IPS-15b (cell line): ENCODE results near the gene RASD1.
"Not testable (repeated sequence)": the region's sequence is repeated elsewhere in the genome, so short reads cannot be mapped to it uniquely, and the experiment has no call there.

Experiments
- H3K27me3 ChIP-seq: one replicate; pipeline ENCODE4 v1.6.1; 2013; ENCODE audit warnings: low read length; ENCODE audit not compliant: control insufficient read depth, insufficient read depth
- H3K36me3 ChIP-seq: one replicate; pipeline ENCODE4 v1.6.1; 2013; ENCODE audit warnings: low read length; ENCODE audit not compliant: control insufficient read depth, insufficient read depth
- H3K4me1 ChIP-seq: one replicate; pipeline ENCODE4 v1.6.1; 2013; ENCODE audit warnings: mild to moderate bottlenecking, low read length; ENCODE audit not compliant: control insufficient read depth, insufficient read depth
- H3K4me3 ChIP-seq: one replicate; pipeline ENCODE4 v1.5.1; 2013; ENCODE audit warnings: low read depth, low read length
- H3K9ac ChIP-seq: one replicate; pipeline ENCODE4 v1.6.1; 2013; ENCODE audit warnings: low read depth, mild to moderate bottlenecking, low read length
- H3K9me3 ChIP-seq: one replicate; pipeline ENCODE4 v1.6.1; 2013; ENCODE audit warnings: mild to moderate bottlenecking, low read length; ENCODE audit not compliant: control insufficient read depth, insufficient read depth

RASD1 gene

DNA sequence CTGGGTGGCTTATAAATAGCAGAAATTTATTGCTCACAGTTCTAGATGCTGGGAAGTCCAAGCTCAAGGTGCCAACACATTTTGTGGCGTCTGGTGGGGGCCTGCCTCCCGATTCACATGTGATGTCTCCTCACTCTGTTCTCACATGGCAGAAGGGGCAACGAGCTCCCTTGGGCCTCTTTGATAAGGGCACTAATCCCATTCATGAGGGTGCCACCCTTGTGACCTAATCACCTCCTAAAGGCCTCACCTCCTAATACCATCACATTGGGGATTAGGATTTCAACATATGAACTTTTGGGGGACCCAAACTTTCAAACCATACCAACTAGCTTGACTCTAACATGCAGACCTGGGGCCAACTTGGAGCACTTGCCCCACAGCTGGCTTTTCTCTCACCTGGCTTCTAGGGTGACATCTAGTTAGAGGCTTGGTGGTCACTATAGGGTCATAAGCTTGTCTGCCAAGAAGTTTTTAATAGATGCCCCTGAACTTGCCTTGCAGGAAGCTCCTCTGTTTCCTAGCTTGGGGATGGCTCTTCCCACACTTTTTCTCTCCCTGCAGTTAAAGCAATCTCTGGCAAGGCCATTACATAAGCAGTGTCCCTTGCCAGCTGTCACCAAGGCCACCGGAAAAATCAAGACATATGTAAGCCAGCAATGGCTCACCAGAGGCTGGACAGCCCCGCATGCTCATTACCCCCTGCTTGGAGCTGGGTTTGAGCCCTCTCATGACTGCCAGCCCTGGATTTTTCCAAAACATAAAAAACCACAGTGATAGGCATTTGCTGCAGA, 27.8 kb downstream of the RASD1 start:
- H3K36me3 ChIP-seq: no peaks in the 10 kb centered on the region
- no peaks in the 10 kb centered on the region for H3K27me3 ChIP-seq
- H3K4me1 ChIP-seq: no peaks in the 10 kb centered on the region
- no peak overlapping the region for H3K4me3 ChIP-seq
- no peaks in the 10 kb centered on the region for H3K9me3 ChIP-seq
- no peak overlapping the region for H3K9ac ChIP-seq

DNA sequence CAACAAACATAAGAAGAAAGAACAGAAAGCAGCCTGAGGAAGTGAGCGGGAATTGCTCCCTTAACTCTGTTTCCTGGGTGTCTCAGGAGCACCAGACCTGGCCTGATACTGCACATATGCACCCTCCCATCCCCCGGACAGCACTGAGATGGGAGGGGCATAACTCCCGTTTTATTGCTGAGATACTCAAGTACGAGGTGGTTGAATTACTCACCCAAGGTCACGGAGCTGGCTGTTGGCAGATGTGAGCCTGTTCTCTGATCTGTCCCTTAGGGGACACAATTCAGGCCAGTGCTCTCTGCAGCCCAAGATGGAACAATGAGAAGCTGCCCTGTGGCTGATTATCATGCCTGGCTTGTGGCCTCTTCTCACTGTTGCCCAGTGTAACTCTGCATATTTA, 28.5 kb downstream of the RASD1 start:
- Histone ChIP-seq H3K9me3 (no peaks in the 10 kb centered on the region), H3K36me3 (no peaks in the 10 kb centered on the region), H3K27me3 (no peaks in the 10 kb centered on the region), H3K4me1 (no peaks in the 10 kb centered on the region), H3K4me3 (no peak overlapping the region), H3K9ac (no peak overlapping the region)

- Histone ChIP-seq H3K9ac (no peak overlapping the region), H3K4me3 (no peak overlapping the region), H3K36me3 (no peaks in the 10 kb centered on the region), H3K9me3 (no peaks in the 10 kb centered on the region), H3K4me1 (no peaks in the 10 kb centered on the region), H3K27me3 (no peaks in the 10 kb centered on the region)
These were observed 29.2 kb downstream of the RASD1 start for GRCh38 chr17:17467016-17467415.

GRCh38 chr17:17466511-17466910, 29.7 kb downstream of the RASD1 start:
- no peaks in the 10 kb centered on the region for H3K9me3 ChIP-seq
- no peaks in the 10 kb centered on the region for H3K4me1 ChIP-seq
- H3K27me3 ChIP-seq: no peaks in the 10 kb centered on the region
- H3K9ac ChIP-seq: no peak overlapping the region
- H3K36me3 ChIP-seq: no peaks in the 10 kb centered on the region
- no peak overlapping the region for H3K4me3 ChIP-seq

DNA sequence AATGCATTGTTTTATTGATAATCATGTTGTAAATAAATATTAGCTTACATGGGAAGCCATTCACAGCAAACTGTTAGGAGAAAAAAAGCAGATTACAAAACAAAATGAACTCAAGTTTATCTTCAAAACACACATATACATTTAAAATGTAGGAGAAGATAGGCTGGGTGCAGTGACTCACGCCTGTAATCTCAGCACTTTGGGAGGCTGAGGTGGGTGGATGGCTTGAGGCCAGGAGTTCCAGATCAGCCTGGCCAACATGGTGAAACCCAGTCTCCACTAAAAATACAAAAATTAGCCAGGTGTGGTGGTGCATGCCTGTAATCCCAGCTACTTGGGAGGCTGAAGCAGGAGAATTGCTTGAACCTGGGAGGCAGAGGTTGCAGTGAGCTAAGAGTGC, 30.3 kb downstream of the RASD1 start:
- not testable (repeated sequence) for H3K27me3 ChIP-seq, H3K4me1 ChIP-seq, H3K9me3 ChIP-seq, H3K36me3 ChIP-seq, H3K9ac ChIP-seq, H3K4me3 ChIP-seq

- no peaks in the 10 kb centered on the region for H3K27me3 ChIP-seq
- H3K4me1 ChIP-seq: no peaks in the 10 kb centered on the region
- no peaks in the 10 kb centered on the region for H3K9me3 ChIP-seq
These were observed 32.4 kb downstream of the RASD1 start for GRCh38 chr17:17463821-17464220.

GRCh38 chr17:17462048-17462824, 34.0 kb downstream of the RASD1 start:
- no peaks in the 10 kb centered on the region for H3K9me3 ChIP-seq
- no peaks in the 10 kb centered on the region for H3K36me3 ChIP-seq
- H3K4me3 ChIP-seq: no peak overlapping the region
- no peaks in the 10 kb centered on the region for H3K4me1 ChIP-seq
- H3K9ac ChIP-seq: no peak overlapping the region
- no peaks in the 10 kb centered on the region for H3K27me3 ChIP-seq

More at GRCh38 chr17:17463821-17464220, 32.4 kb downstream of the RASD1 start:
- no peaks in the 10 kb centered on the region for H3K36me3 ChIP-seq
- H3K4me3 ChIP-seq: no peak overlapping the region
- H3K9ac ChIP-seq: no peak overlapping the region

DNA sequence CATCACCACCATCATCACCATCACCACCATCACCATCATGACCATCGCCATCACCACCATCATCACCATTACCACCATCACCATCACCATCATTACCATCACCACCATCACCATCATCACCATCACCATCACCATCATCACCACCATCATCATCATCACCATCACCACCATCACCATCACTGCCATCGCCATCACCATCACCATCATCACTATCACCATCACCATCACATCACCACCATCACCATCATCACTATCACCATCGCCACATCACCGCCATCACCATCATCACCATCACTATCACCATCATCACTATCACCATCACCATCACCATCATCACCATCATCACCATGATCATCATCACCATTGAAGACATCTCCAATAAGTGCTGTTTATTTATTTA, 36.2 kb downstream of the RASD1 start:
- H3K9me3 ChIP-seq: no peaks in the 10 kb centered on the region
- H3K9ac ChIP-seq: no peak overlapping the region
- H3K4me3 ChIP-seq: no peak overlapping the region
- H3K36me3 ChIP-seq: no peaks in the 10 kb centered on the region
- no peaks in the 10 kb centered on the region for H3K27me3 ChIP-seq
- no peaks in the 10 kb centered on the region for H3K4me1 ChIP-seq

GRCh38 chr17:17457680-17458079, 38.5 kb downstream of the RASD1 start:
- no peak overlapping the region for H3K9ac ChIP-seq
- no peaks in the 10 kb centered on the region for H3K27me3 ChIP-seq

DNA sequence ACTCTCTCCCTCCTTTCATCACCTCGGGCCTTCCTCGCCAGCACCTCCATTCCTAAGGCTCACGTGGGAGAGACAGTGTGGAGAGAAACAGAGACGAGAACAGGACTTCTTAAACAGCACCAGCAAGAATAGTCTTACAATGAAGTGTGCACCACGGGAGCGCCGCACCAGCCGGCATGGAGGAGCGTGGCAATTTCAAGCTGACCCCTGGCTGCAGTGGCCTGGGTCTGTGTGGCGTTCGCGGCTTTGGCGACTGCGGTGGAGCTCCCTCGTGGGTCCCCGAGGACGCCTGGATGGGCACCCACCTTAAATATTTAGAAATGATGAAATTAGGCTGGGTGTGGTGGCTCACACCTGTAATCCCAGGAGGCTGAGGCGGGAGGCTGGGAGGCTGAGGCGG, 39.9 kb downstream of the RASD1 start:
- no peaks in the 10 kb centered on the region for H3K4me1 ChIP-seq
- no peak overlapping the region for H3K9ac ChIP-seq
- H3K27me3 ChIP-seq: no peaks in the 10 kb centered on the region
- no peak overlapping the region for H3K4me3 ChIP-seq
- no peaks in the 10 kb centered on the region for H3K9me3 ChIP-seq
- no peaks in the 10 kb centered on the region for H3K36me3 ChIP-seq

More at GRCh38 chr17:17457680-17458079, 38.5 kb downstream of the RASD1 start:
- no peaks in the 10 kb centered on the region for H3K4me1 ChIP-seq
- no peaks in the 10 kb centered on the region for H3K9me3 ChIP-seq
- no peaks in the 10 kb centered on the region for H3K36me3 ChIP-seq
- H3K4me3 ChIP-seq: no peak overlapping the region

- H3K9me3 ChIP-seq: no peaks in the 10 kb centered on the region
- no peak overlapping the region for H3K4me3 ChIP-seq
- H3K4me1 ChIP-seq: no peaks in the 10 kb centered on the region
- H3K9ac ChIP-seq: no peak overlapping the region
- H3K36me3 ChIP-seq: no peaks in the 10 kb centered on the region
- no peaks in the 10 kb centered on the region for H3K27me3 ChIP-seq
These were observed 41.0 kb downstream of the RASD1 start for GRCh38 chr17:17455173-17455572.

- not testable (repeated sequence) for H3K36me3 ChIP-seq, H3K9ac ChIP-seq, H3K4me1 ChIP-seq, H3K27me3 ChIP-seq, H3K9me3 ChIP-seq, H3K4me3 ChIP-seq
These were observed 41.5 kb downstream of the RASD1 start for GRCh38 chr17:17454700-17455099.
